IPS-11a (cell line): ENCODE measurements around the gene SMIM17.

Experiments
- H3K4me3 ChIP-seq: one replicate; pipeline ENCODE4 v1.5.1; 2013; ENCODE audit warnings: low read depth, low read length, control low read depth

Gene SMIM17

GRCh38 chr19:56642711-56643459 is at the start of gene SMIM17:
SMIM17 (plus strand) TSS chr19:56643159; CDS start chr19:56645668, 2,509 bp downstream.
- no peak within 1 kb of the TSS for H3K4me3 ChIP-seq

GRCh38 chr19:56594446-56594782 is 48.5 kb upstream of the SMIM17 start:
- no peak overlapping the region for H3K4me3 ChIP-seq

GRCh38 chr19:56594783-56595547 is 48.0 kb upstream of the SMIM17 start, which contains the start of gene ZNF71:
ZNF71 (plus strand) TSS chr19:56595302; CDS start chr19:56601559, 6,257 bp downstream.
- peak within 1 kb of the TSS; percentile 83 for H3K4me3 ChIP-seq

GRCh38 chr19:56595548-56595899 is 47.4 kb upstream of the SMIM17 start:
- peak overlapping the region; percentile 83 for H3K4me3 ChIP-seq

- no peak overlapping the region for H3K4me3 ChIP-seq
Observed at GRCh38 chr19:56596676-56597075, 46.3 kb upstream of the SMIM17 start.

- H3K4me3 ChIP-seq: no peak overlapping the region
Observed at GRCh38 chr19:56597696-56598095, 45.3 kb upstream of the SMIM17 start.

GRCh38 chr19:56601375-56601774 is 41.6 kb upstream of the SMIM17 start:
- H3K4me3 ChIP-seq: no peak overlapping the region

GRCh38 chr19:56603829-56604228 is 39.1 kb upstream of the SMIM17 start:
- no peak overlapping the region for H3K4me3 ChIP-seq

GRCh38 chr19:56608274-56608964 is 34.5 kb upstream of the SMIM17 start:
- H3K4me3 ChIP-seq: no peak overlapping the region

GRCh38 chr19:56611288-56611687 is 31.7 kb upstream of the SMIM17 start:
- H3K4me3 ChIP-seq: no peak overlapping the region

- no peak overlapping the region for H3K4me3 ChIP-seq
Observed at GRCh38 chr19:56612737-56613136, 30.2 kb upstream of the SMIM17 start.

- H3K4me3 ChIP-seq: no peak overlapping the region
Observed at GRCh38 chr19:56613639-56614038, 29.3 kb upstream of the SMIM17 start.

GRCh38 chr19:56617531-56617930 is 25.4 kb upstream of the SMIM17 start:
- H3K4me3 ChIP-seq: no peak overlapping the region

- no peak overlapping the region for H3K4me3 ChIP-seq
Observed at GRCh38 chr19:56619121-56619520, 23.8 kb upstream of the SMIM17 start.

- H3K4me3 ChIP-seq: no peak overlapping the region
Observed at GRCh38 chr19:56622374-56622773, 20.6 kb upstream of the SMIM17 start.

GRCh38 chr19:56623006-56623405 is 20.0 kb upstream of the SMIM17 start:
- H3K4me3 ChIP-seq: no peak overlapping the region

- no peak overlapping the region for H3K4me3 ChIP-seq
Observed at GRCh38 chr19:56625708-56626107, 17.3 kb upstream of the SMIM17 start.

GRCh38 chr19:56633021-56633420 is 9.9 kb upstream of the SMIM17 start:
- H3K4me3 ChIP-seq: no peak overlapping the region

- H3K4me3 ChIP-seq: no peak overlapping the region
Observed at GRCh38 chr19:56637976-56638555, 4.9 kb upstream of the SMIM17 start.

GRCh38 chr19:56639217-56639616 is 3.7 kb upstream of the SMIM17 start:
- H3K4me3 ChIP-seq: no peak overlapping the region

GRCh38 chr19:56643460-56643955 is 549 bp downstream of the SMIM17 start:
- H3K4me3 ChIP-seq: no peak overlapping the region
